Activated CD4-positive, alpha-beta T cell treated with anti-CD3 and anti-CD28 coated beads for 4 hours (primary cell): ENCODE measurements around the gene TREML1.
"Not testable (repeated sequence)": the region's sequence is repeated elsewhere in the genome, so short reads cannot be mapped to it uniquely, and the experiment has no call there.

ENCODE experiments used
- DNase-seq, 2 donors: peaks; one replicate each; pipeline ENCODE4 v3.0.0-alpha.2; 2020

TREML1 gene

DNA sequence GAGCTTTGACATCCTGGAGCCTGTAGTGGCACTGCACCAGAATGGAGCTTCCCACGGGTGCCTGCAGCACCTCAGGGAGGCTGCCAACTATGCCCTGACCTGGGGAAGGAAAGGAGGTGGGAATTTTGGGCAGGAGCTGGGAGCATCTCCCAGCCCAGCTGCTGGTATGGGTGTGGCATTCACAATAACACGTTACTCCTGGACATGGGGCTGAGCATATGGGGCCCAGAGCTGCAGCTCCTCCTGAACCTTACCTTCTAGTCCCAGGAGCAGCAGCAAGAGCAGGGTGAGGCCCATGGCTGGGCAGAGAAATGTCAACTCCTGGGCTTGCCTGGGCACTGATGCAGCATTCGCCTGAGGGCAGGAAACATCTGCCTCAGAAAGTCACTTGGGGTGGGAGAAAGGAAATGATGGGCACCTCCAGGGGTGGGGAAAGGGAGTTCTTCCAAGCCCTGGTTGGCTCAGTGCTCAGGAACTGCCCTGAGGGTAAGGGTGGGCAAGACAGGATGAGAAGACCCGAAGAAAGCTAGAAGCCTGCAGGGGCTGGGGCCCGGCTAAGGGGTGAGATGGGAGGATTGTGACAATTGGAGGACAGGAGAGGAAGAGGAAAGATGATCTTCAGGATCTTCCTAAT, at the start of gene TREML1:
TREML1 (minus strand) TSS at position 356 of the 634 bp plus-strand sequence; CDS start at position 297, 59 bp downstream.
- no peak for DNase-seq

DNA sequence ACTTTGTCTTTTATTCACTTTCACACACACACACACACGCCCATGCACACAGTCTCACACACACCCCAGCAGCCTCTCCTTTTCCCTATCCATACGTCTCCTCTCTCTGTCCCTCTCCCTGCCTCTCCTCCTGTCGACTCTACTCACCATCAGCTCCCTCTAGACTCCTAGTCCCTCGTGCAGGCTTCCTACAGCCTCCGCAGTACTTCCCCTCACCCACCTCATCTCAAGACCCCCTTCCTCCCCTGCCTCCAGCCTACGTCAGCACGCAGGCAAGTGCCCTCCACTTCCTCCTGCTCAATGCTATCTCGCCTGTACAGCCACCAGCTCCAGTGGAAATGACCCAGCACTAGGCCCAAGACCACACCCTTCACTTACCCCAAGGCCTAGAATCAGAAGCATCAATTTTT, 47.6 kb upstream of the TREML1 start:
- DNase-seq, result no peak

DNA sequence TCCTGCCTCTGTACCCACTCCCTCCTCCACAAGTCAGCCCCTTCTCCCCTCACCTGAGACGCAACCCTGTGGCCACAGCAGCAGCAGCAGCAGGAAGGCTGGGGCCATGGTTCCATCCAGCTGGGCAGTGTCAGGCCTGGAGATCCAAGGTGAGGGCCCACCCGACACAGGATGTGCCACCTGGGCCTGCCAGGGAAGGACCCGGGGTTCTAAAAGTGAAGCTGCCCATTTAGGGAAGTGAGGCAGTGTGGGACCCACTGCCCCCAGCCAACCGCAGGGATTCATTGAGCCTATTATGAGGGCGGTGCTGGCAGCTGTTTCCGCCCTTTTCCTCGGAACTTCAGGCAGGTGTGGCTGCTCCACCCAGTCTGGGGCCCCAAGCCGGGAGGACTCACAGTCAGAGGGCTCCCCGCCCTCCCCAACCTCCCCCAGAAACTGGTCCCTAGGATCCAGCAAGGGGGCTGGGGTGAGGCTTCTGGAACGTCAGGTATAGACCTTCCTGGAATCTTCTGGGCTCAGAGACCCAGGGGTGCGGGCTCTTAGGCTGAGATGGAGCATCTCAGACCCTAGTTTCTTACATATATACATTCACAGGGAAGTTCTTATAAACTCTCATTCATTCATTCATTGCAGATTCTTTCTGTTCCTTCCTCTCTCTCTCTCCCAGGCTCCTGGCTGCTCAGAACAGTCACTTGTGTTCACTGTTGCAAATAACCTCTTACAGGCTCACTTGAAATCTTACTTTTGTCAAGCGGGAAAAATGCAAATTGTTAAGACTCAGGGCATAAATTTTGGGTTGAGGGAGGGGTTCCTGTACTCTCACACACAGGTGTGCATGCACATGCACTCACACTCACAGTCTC, 47.0 kb upstream of the TREML1 start, which contains the start of gene TREML2:
TREML2 (minus strand) TSS at position 249 of the 863 bp plus-strand sequence; CDS start at position 108, 141 bp downstream.
- DNase-seq, result peak; percentile 18 to 29

DNA sequence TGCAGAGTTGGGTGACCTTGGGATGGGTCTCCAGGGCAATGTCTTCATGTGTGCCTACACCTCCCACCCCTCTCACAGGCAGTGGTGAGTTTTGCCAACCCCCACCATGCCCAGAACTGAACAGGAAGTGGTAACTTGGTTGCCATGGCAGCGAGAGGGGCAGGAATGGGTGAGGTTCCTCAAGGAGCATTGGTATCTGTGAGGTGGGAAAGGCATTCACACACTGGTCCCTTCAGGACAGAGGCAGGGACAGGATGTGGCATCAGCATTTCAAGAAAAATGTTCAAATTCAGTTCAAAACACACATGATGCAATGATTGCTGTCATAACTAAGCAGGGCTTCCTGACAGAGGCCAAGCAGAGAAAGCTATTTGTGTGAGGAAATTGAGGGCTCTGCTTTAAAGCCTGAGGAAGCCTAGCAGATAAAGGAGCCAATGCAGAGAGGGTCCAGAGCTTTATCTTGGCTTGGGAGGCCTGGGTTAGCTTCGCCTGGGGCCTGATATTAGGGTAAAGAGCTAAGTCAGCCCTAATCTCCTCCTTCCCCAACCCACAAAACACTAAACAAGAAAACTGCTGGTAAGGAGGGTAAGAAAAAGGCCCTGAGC, 46.3 kb upstream of the TREML1 start:
- peak; percentile 35 to 53 for DNase-seq

DNA sequence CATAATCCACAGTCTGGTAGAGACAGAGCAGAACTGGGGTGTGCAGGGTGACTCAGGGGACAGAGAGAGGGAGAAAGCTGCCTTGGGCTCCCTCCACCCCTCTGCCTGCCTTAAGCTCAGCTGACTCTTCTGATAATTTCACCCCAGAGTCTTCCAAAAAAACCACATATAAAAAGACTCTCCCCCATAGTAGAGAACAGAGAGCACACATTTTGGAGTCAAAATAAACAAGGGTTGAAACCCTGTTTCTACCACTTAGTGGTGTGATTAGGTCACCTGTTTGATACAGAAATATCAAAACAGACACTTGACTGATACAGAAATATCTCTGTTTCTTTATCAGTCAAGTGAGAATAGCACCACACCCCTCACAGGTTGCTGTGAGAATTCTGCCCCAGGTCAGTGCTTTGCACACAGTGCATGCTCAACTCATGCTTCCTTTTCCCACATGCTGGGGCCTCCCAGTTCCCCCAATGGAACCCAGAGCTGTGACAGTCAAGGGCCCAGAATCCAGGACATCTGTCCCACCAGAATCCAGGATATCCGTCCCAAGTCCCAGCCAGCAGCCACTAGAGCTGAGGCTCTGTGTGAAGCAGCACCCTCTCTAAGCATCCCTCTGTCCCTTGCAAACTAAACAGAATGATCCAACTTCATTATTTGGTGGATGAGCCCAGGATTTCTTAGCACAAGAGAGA, 45.6 kb upstream of the TREML1 start:
- DNase-seq, result no peak

DNA sequence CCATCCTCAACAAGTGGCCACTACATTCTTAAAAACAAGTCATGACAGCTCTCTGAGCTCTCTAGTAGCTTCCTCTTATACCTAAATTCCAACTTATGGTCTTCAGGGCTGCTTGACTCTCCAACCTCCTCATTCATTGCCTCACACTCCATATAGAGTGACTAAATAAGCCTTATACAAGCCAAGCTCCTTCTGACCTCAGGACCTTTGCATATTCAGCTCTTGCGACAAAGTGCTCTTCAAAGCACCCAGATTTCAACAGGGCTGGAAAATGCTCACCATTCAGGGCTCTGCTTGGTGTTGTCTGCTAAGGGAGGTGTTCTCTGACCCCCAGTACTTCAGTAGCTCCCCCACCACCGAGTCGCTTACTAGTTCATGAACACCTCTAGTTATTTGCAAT, 43.1 kb upstream of the TREML1 start:
- DNase-seq, result no peak

GRCh38 chr6:41194386-41194785, 40.2 kb upstream of the TREML1 start:
- no peak for DNase-seq

GRCh38 chr6:41193884-41194283, 39.7 kb upstream of the TREML1 start:
- DNase-seq, result no peak

- DNase-seq, result no peak
Measured at GRCh38 chr6:41193171-41193734, 39.1 kb upstream of the TREML1 start.

GRCh38 chr6:41191569-41191968, 37.4 kb upstream of the TREML1 start:
- DNase-seq, result peak in 1 of 2 donors; percentile 30

DNA sequence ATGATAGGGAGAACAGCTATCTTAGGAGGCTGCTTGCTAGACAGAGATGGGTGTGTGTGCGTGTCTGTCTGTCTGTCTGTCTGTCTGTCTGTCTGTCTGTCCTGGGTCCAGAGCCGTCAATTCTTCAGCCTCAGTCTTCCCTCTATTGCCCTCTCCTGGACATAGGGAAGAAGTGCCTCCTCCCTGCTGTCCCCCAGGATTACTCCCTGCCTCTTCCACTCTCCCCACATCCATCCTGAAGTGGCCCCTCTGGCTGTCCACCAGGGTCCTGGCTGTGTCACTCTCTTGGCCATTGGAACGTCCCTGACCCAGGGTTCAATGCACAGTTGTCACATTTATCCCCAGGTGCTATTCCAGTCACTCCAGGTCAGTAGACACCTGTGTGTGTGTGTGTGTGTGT, 36.6 kb upstream of the TREML1 start:
- no peak for DNase-seq

DNA sequence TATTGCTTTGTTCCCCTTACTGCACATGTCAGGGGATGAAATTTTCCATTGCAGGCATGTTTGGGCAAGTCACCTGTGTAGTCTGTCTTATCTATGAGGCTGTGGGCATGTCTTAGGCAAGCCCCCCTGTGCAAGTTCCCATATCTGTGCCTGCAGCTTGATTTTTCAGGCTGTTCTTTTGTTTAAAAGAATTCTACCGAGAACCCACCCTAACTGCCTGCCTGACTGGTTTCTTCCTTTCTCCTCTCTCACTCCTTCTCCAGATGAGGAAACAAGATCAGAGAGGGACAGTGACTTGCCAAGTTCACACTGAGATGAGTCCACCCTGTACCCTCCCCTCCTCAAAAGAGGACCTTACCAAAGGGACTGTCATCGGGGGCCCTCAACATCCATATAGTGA, 35.8 kb upstream of the TREML1 start:
- DNase-seq, result no peak

DNA sequence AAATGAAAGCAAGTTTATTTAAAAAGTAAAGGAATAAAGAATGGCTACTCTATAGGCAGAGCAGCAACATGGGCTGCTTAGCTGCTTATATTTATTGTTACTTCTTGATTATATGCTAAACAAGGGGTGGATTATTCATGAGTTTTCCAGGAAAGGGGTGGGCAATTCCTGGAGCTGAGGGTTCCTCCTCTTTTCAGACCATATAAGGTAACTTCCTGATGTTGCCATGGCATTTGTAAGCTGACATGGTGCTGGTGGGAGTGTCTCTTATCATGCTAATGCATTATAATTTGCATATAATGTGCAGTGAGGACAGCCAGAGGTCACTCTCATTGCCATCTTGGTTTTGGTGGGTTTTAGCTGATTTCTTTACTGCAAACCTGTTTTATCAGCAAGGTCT, 34.9 kb upstream of the TREML1 start:
- DNase-seq, result not testable (repeated sequence)

DNA sequence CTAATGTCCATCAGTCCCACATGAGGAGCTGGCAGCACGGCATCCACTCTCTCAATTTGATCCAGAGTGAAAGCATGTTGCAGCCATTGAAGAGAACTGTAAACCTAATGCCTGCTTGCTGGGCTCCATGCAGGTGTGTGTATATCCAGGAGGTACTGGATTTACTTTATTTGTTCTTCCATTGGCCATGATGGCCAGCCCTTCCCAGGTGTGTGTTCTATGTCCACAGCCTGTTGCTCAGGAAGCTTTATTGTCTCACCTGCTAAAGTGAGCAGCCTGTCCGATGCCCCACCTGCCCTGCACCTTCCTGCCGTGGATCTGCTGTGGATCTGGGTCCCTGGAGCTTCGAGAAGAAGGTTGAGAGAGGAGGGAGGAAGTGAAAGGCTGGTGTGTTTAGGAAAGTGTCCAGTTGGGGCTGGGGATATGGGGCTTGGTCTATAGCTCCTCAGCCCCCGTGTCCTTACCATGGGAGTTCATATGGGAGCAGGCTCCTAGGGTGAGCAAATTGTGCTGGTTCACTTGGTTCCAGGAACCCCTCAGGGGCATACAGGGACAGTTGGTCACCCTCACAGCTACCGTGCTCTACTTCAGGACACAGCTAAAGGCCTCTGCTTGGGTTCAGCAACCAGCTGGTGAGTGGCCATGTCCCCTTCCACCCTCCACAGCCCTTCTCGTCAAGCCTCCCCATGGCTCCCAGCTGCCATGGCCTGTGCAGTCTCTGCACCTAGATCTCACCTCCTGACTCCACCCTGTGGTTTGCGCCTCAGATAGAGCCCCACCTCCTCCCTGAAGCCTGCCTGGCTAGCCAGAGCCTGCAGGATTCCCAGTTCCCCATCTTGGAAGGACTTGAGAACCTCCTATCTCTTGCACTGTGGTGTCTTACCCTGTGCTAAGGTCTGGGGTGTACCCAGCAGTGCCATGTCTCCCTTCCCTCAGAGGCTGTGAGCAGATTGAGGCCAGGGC, 34.1 kb upstream of the TREML1 start:
- no peak for DNase-seq

DNA sequence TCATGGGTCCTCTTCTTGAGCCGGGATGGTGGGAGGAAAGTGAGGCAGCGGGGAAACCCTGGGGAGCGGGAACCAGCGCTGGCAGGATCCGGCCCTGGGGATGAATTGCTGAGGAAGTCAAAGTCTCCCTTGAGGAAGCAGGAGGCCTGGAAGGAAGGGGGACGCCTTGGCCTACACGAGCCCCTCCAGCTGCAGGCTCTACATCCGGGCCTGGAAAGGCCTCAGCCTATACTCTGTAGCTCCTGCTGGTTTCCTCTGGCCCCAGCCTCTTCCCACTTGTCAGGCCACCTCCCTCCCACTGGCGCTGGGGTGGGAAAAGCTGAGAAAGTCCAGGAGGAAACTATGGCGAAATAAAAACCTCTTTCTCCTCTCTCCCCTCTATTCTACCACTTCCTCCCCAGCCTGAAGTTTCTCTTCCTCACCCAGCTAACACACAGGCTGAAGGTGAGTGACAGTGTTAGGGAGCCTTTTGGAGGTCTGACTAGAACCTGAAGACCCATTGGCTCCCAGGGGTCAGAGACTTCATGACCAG, 31.9 kb upstream of the TREML1 start:
- no peak for DNase-seq

DNA sequence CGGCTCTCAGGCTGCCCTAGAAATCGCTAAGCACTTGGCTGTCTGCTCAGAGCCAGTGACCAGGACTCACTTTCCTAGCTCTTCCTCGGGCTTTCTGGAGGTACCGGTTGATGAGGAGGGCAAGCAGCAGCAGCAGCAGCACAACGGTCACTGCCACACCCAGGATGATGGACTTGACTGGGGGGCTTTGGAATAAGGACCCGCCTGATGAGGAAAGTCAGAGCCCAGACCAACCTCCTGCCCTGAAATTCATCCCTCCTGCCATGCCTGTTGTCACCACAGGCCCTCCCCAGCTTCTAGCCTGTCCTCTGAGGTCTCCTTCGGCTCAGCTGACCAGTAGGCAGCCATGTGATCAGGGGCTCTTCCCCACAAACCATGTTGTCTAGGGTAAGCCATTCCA, 30.6 kb upstream of the TREML1 start:
- no peak for DNase-seq

- peak; percentile 42 to 46 for DNase-seq
Measured at GRCh38 chr6:41182069-41183034, 28.2 kb upstream of the TREML1 start.

GRCh38 chr6:41181566-41181965, 27.4 kb upstream of the TREML1 start:
- no peak for DNase-seq

- DNase-seq, result no peak
Measured at GRCh38 chr6:41179163-41179562, 25.0 kb upstream of the TREML1 start.

DNA sequence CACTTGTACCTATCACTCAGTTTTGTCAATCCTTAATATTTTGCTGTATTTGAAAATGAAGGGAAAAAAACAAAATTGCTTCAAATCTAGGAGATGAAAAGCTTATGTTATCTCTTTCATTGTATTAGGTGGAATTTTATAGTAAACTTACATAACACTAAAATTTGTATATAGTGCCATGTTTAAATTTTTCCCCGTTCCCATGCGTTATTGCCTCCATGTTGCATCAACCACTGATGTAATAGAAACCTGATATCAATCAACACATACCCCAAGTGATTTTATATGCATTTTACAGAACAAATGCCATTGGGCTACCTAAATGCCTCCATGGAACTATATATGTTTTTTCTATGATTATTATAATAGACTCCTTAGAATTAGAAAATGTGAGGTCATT, 23.5 kb upstream of the TREML1 start:
- DNase-seq, result no peak
